Measurements from ENCODE around the gene SSMEM1.
"Not testable (repeated sequence)": the region's sequence is repeated elsewhere in the genome, so short reads cannot be mapped to it uniquely, and the experiment has no call there.

The SSMEM1 gene

GRCh38 chr7:130178251-130178650, 29.4 kb upstream of the SSMEM1 start:
- in situ Hi-C loops (cut with HindIII; ENCODE audit: low pct_ligation_motif_present, low sequenced_read_pairs): no loop called here
- Histone ChIP-seq H3K27me3 (replicated peaks) (no peaks in the 10 kb centered on the region), H3K4me3 (ENCODE audit: low read depth, low read length) (no peak overlapping the region), H3K27ac (no peak overlapping the region), H3K36me3 (replicated peaks) (peaks cover 17% of the 10 kb centered on the region)
- TF ChIP-seq CTCF (IDR thresholded peaks at IDR 0.05; ENCODE audit: low read depth, low read length, missing control alignments): no peak
- DNase-seq: no peak

GRCh38 chr7:130179631-130180030, 28.0 kb upstream of the SSMEM1 start:
- Histone ChIP-seq H3K4me3 (ENCODE audit: low read depth, low read length) (no peak overlapping the region), H3K27ac (no peak overlapping the region), H3K27me3 (replicated peaks) (no peaks in the 10 kb centered on the region), H3K36me3 (replicated peaks) (peaks cover 21% of the 10 kb centered on the region)
- no peak for DNase-seq
- TF ChIP-seq CTCF (IDR thresholded peaks at IDR 0.05; ENCODE audit: low read depth, low read length, missing control alignments): no peak
- in situ Hi-C loops (cut with HindIII; ENCODE audit: low pct_ligation_motif_present, low sequenced_read_pairs): no loop called here

GRCh38 chr7:130180571-130181262, 26.9 kb upstream of the SSMEM1 start:
- TF ChIP-seq CTCF (IDR thresholded peaks at IDR 0.05; ENCODE audit: low read depth, low read length, missing control alignments): no peak
- H3K36me3 ChIP-seq (replicated peaks): peaks cover 19% of the 10 kb centered on the region
- no peaks in the 10 kb centered on the region for H3K27me3 ChIP-seq (replicated peaks)
- in situ Hi-C loops (cut with HindIII; ENCODE audit: low pct_ligation_motif_present, low sequenced_read_pairs): no loop called here
- H3K4me3 ChIP-seq (ENCODE audit: low read depth, low read length): no peak overlapping the region
- no peak overlapping the region for H3K27ac ChIP-seq
- no peak for DNase-seq

GRCh38 chr7:130181263-130181605, 26.4 kb upstream of the SSMEM1 start:
- no peak for DNase-seq
- TF ChIP-seq CTCF (IDR thresholded peaks at IDR 0.05; ENCODE audit: low read depth, low read length, missing control alignments): no peak
- in situ Hi-C loops (cut with HindIII; ENCODE audit: low pct_ligation_motif_present, low sequenced_read_pairs): no loop called here
- Histone ChIP-seq H3K27me3 (replicated peaks) (no peaks in the 10 kb centered on the region), H3K36me3 (replicated peaks) (peaks cover 19% of the 10 kb centered on the region), H3K4me3 (ENCODE audit: low read depth, low read length) (no peak overlapping the region), H3K27ac (no peak overlapping the region)

GRCh38 chr7:130182990-130183389, 24.7 kb upstream of the SSMEM1 start:
- no peak for DNase-seq
- in situ Hi-C loops (cut with HindIII; ENCODE audit: low pct_ligation_motif_present, low sequenced_read_pairs): no loop called here
- no peak for TF ChIP-seq CTCF (IDR thresholded peaks at IDR 0.05; ENCODE audit: low read depth, low read length, missing control alignments)
- H3K4me3 ChIP-seq (ENCODE audit: low read depth, low read length): no peak overlapping the region
- no peak overlapping the region for H3K27ac ChIP-seq
- peaks cover 19% of the 10 kb centered on the region for H3K36me3 ChIP-seq (replicated peaks)
- H3K27me3 ChIP-seq (replicated peaks): no peaks in the 10 kb centered on the region

- peaks cover 19% of the 10 kb centered on the region for H3K36me3 ChIP-seq (replicated peaks)
- H3K27ac ChIP-seq; in situ Hi-C loops (cut with HindIII; ENCODE audit: low pct_ligation_motif_present, low sequenced_read_pairs); H3K27me3 ChIP-seq (replicated peaks); DNase-seq; H3K4me3 ChIP-seq (ENCODE audit: low read depth, low read length): not testable (repeated sequence)
Observed at GRCh38 chr7:130184349-130184748, 23.3 kb upstream of the SSMEM1 start.
